GM21515 (cell line): ENCODE measurements around the gene PCDHA3.
"Not testable (repeated sequence)": the region's sequence is repeated elsewhere in the genome, so short reads cannot be mapped to it uniquely, and the experiment has no call there.

Experiments used
- ATAC-seq: cut with Tn5 transposase; IDR thresholded peaks from one replicate; pipeline ENCODE4 v1.9.1; 2021; ENCODE audit not compliant: unreplicated experiment

PCDHA3 gene

GRCh38 chr5:140808889-140809291 is 8.0 kb downstream of the PCDHA3 start:
- no peak for ATAC-seq

GRCh38 chr5:140821375-140822280 is 20.8 kb downstream of the PCDHA3 start, which contains the start of gene PCDHA5:
Gene PCDHA5 (plus strand): TSS chr5:140821613.
- no peak for ATAC-seq

- no peak for ATAC-seq
Measured at GRCh38 chr5:140822281-140822629, 21.4 kb downstream of the PCDHA3 start.

GRCh38 chr5:140822969-140823368 is 22.1 kb downstream of the PCDHA3 start:
- not testable (repeated sequence) for ATAC-seq

GRCh38 chr5:140823475-140823874 is 22.6 kb downstream of the PCDHA3 start:
- no peak for ATAC-seq

- ATAC-seq, result no peak
Measured at GRCh38 chr5:140827704-140828361, 27.0 kb downstream of the PCDHA3 start, which contains the start of gene PCDHA6. Gene PCDHA6 (plus strand): TSS chr5:140827960. CDS start chr5:140828092, 132 bp downstream.

- no peak for ATAC-seq
Measured at GRCh38 chr5:140828362-140828737, 27.5 kb downstream of the PCDHA3 start.

- ATAC-seq, result not testable (repeated sequence)
Measured at GRCh38 chr5:140829511-140830501, 28.9 kb downstream of the PCDHA3 start.

GRCh38 chr5:140833993-140834392 is 33.1 kb downstream of the PCDHA3 start, which contains the start of gene PCDHA7:
Gene PCDHA7 (plus strand): TSS chr5:140834269. CDS start chr5:140834384, 115 bp downstream.
- ATAC-seq, result no peak

- ATAC-seq, result not testable (repeated sequence)
Measured at GRCh38 chr5:140834439-140835008, 33.7 kb downstream of the PCDHA3 start.

GRCh38 chr5:140835622-140836510 is 35.0 kb downstream of the PCDHA3 start:
- ATAC-seq, result no peak

GRCh38 chr5:140840978-140841962 is 40.4 kb downstream of the PCDHA3 start, which contains the start of gene PCDHA8:
Gene PCDHA8 (plus strand): TSS chr5:140841187. CDS start chr5:140841322, 135 bp downstream.
- ATAC-seq, result no peak

GRCh38 chr5:140842798-140843733 is 42.2 kb downstream of the PCDHA3 start:
- ATAC-seq, result no peak

GRCh38 chr5:140848139-140849102 is 47.6 kb downstream of the PCDHA3 start, which contains the start of gene PCDHA9:
Gene PCDHA9 (plus strand): TSS chr5:140848382. CDS start chr5:140848496, 114 bp downstream.
- not testable (repeated sequence) for ATAC-seq

GRCh38 chr5:140849831-140850634 is 49.2 kb downstream of the PCDHA3 start:
- not testable (repeated sequence) for ATAC-seq
